GM19372 (cell line): ENCODE results near the gene BMF.

ENCODE experiments used
- ATAC-seq: cut with Tn5 transposase; IDR thresholded peaks from one replicate; pipeline ENCODE4 v1.9.1; 2021; ENCODE audit warnings: mild to moderate bottlenecking, low read depth, moderate library complexity; ENCODE audit not compliant: unreplicated experiment

Gene BMF

GRCh38 chr15:40069178-40070165, 39.2 kb downstream of the BMF start:
- ATAC-seq: peak; percentile 51

GRCh38 chr15:40067921-40068624, 40.6 kb downstream of the BMF start:
- no peak for ATAC-seq

- no peak for ATAC-seq
Measured at GRCh38 chr15:40066589-40066988, 42.1 kb downstream of the BMF start.

- no peak for ATAC-seq
Measured at GRCh38 chr15:40065166-40065565, 43.5 kb downstream of the BMF start.

- peak; percentile 56 for ATAC-seq
Measured at GRCh38 chr15:40064231-40064894, 44.3 kb downstream of the BMF start.

GRCh38 chr15:40063563-40064011, 45.1 kb downstream of the BMF start:
- no peak for ATAC-seq

GRCh38 chr15:40062816-40063562, 45.7 kb downstream of the BMF start:
- no peak for ATAC-seq

- peak; percentile 59 for ATAC-seq
Measured at GRCh38 chr15:40061212-40061901, 47.3 kb downstream of the BMF start.

- no peak for ATAC-seq
Measured at GRCh38 chr15:40060236-40060961, 48.3 kb downstream of the BMF start.

- ATAC-seq: no peak
Measured at GRCh38 chr15:40059821-40060220, 48.9 kb downstream of the BMF start.

GRCh38 chr15:40058476-40059140, 50.1 kb downstream of the BMF start:
- no peak for ATAC-seq

- ATAC-seq: no peak
Measured at GRCh38 chr15:40055576-40056293, 52.9 kb downstream of the BMF start.

- peak; percentile 73 for ATAC-seq
Measured at GRCh38 chr15:40054855-40055575, 53.7 kb downstream of the BMF start.

- peak; percentile 57 for ATAC-seq
Measured at GRCh38 chr15:40054605-40054854, 54.1 kb downstream of the BMF start.

GRCh38 chr15:40053831-40054604, 54.7 kb downstream of the BMF start:
- no peak for ATAC-seq

GRCh38 chr15:40053079-40053830, 55.4 kb downstream of the BMF start:
- no peak for ATAC-seq
